Small intestine (tissue), 7 donors: ENCODE data around the gene TMEM117. TPM values are rescaled to one million over a fixed set of nuclear protein-coding genes. Genes with fewer than 3 reads are reported as not detected.
"Not testable (repeated sequence)": the region's sequence is repeated elsewhere in the genome, so short reads cannot be mapped to it uniquely, and the experiment has no call there.

Source experiments
- DNase-seq, 2 donors: peaks; one replicate each; pipeline versions ENCODE4 v3.0.0 to v3.0.0-alpha.2; 2013
- FAIRE-seq: peaks from 2 replicates; lab custom pipeline; 2012; peaks lifted over from hg19 to GRCh38; lab: Jason Lieb, UNC
- H3K27ac ChIP-seq, 3 donors: one replicate each; pipeline ENCODE4 v1.5.1; 2013; ENCODE audit warnings: low read length in 2 of 3, mild to moderate bottlenecking in 2 of 3, control low read depth in 1 of 3, inconsistent platforms in 1 of 3, low read depth in 1 of 3, moderate library complexity in 1 of 3
- H3K27me3 ChIP-seq, 3 donors: one replicate each; pipeline ENCODE4 v1.6.1; 2013; ENCODE audit warnings: low read length in 3 of 3, inconsistent platforms in 1 of 3; ENCODE audit not compliant: control insufficient read depth in 3 of 3, insufficient read depth in 3 of 3
- H3K36me3 ChIP-seq, 3 donors: one replicate each; pipeline ENCODE4 v1.6.1; 2013; ENCODE audit warnings: low read length in 3 of 3, inconsistent platforms in 1 of 3, low read depth in 1 of 3, mild to moderate bottlenecking in 1 of 3, moderate library complexity in 1 of 3; ENCODE audit not compliant: control insufficient read depth in 3 of 3, insufficient read depth in 2 of 3
- H3K4me1 ChIP-seq, 3 donors: one replicate each; pipeline ENCODE4 v1.6.1; 2013; ENCODE audit warnings: low read length in 2 of 3, inconsistent platforms in 1 of 3, low read depth in 1 of 3, mild to moderate bottlenecking in 1 of 3, moderate library complexity in 1 of 3; ENCODE audit not compliant: control insufficient read depth in 3 of 3, insufficient read depth in 2 of 3
- H3K4me3 ChIP-seq, 3 donors: one replicate each; pipeline ENCODE4 v1.5.1; 2013; ENCODE audit warnings: low read length in 3 of 3, control low read depth in 1 of 3, inconsistent platforms in 1 of 3, low read depth in 1 of 3, mild to moderate bottlenecking in 1 of 3, moderate library complexity in 1 of 3
- H3K9me3 ChIP-seq, 2 donors: one replicate each; pipeline ENCODE4 v1.6.1; 2013; ENCODE audit warnings: low read depth in 1 of 2, low read length in 1 of 2; ENCODE audit not compliant: control insufficient read depth in 2 of 2, insufficient read depth in 1 of 2
- WGBS, 3 donors: extraction: QIAGEN DNeasy Blood & Tissue Kit; methylation state at CpG; one replicate each; pipeline ENCODE4 v1.1.7; 2013; 5-methylcytosine and 5-hydroxymethylcytosine counted together
- polyA plus RNA-seq, 4 donors: library from polyadenylated mRNA; stranded (reverse) in 3 of 4; unstranded in 1 of 4; fragments of 200-250 nt in 3 of 4; fragments of 120-200 nt in 1 of 4; gene quantifications; one replicate each; pipeline versions ENCODE4 v1.2.1 to v1.2.3, GENCODE V29; 2013
- donor health status: healthy with polysubstance abuse.
- donor health status: control.
- donor health status: control.
- donor health status: Bipolar disorder and iron deficiency.
- donor health status: healthy.

Gene TMEM117
- polyA plus RNA-seq, 4 donors: 6.3 to 14.3 (median 13.8) TPM

GRCh38 chr12:44246482-44247105 lies 410.7 kb downstream of the TMEM117 start:
- Histone ChIP-seq H3K9me3 (peaks cover 0 to 6% of the 10 kb centered on the region in 2 donors), H3K4me1 (no peaks in the 10 kb centered on the region), H3K36me3 (peaks cover 0 to 8% (median 0%) of the 10 kb centered on the region in 3 donors), H3K27ac (no peak overlapping the region), H3K27me3 (no peaks in the 10 kb centered on the region), H3K4me3 (no peak overlapping the region)
- FAIRE-seq (no peak), DNase-seq (no peak)
- WGBS, 3 donors: 62 to 84% (median 80%) methylated on average over 3 of the region's 3 CpGs

GRCh38 chr12:44247588-44247987 lies 411.7 kb downstream of the TMEM117 start:
- FAIRE-seq (no peak), DNase-seq (no peak)
- peaks cover 0 to 6% of the 10 kb centered on the region in 2 donors for H3K9me3 ChIP-seq
- H3K27ac ChIP-seq: no peak overlapping the region
- 80 to 84% (median 83%) methylated on average over 4 of the region's 4 CpGs for WGBS, 3 donors
- H3K4me3 ChIP-seq: no peak overlapping the region
- peaks cover 0 to 8% (median 0%) of the 10 kb centered on the region in 3 donors for H3K36me3 ChIP-seq
- H3K27me3 ChIP-seq: no peaks in the 10 kb centered on the region
- H3K4me1 ChIP-seq: no peaks in the 10 kb centered on the region

GRCh38 chr12:44248436-44248835 lies 412.6 kb downstream of the TMEM117 start:
- DNase-seq: no peak
- H3K4me3 ChIP-seq: no peak overlapping the region
- peaks cover 0 to 8% (median 0%) of the 10 kb centered on the region in 3 donors for H3K36me3 ChIP-seq
- H3K27ac ChIP-seq: no peak overlapping the region
- H3K9me3 ChIP-seq: peaks cover 0 to 6% of the 10 kb centered on the region in 2 donors
- 95 to 96% (median 96%) methylated on average over 4 of the region's 4 CpGs for WGBS, 3 donors
- FAIRE-seq: no peak
- H3K27me3 ChIP-seq: no peaks in the 10 kb centered on the region
- H3K4me1 ChIP-seq: no peaks in the 10 kb centered on the region

GRCh38 chr12:44250440-44250839 lies 414.6 kb downstream of the TMEM117 start:
- not testable (repeated sequence) for DNase-seq, H3K36me3 ChIP-seq, H3K4me1 ChIP-seq, FAIRE-seq, H3K27me3 ChIP-seq, H3K27ac ChIP-seq, H3K9me3 ChIP-seq, H3K4me3 ChIP-seq
- WGBS, 3 donors: 90 to 97% (median 96%) methylated on average over 1 of the region's 1 CpG

- DNase-seq (no peak), FAIRE-seq (no peak)
- H3K4me3 ChIP-seq: no peak overlapping the region
- H3K27me3 ChIP-seq: no peaks in the 10 kb centered on the region
- H3K27ac ChIP-seq: no peak overlapping the region
- peaks cover 0 to 6% of the 10 kb centered on the region in 2 donors for H3K9me3 ChIP-seq
- WGBS, 3 donors: 73 to 85% (median 81%) methylated on average over 2 of the region's 2 CpGs
- peaks cover 0 to 2% (median 0%) of the 10 kb centered on the region in 3 donors for H3K36me3 ChIP-seq
- no peaks in the 10 kb centered on the region for H3K4me1 ChIP-seq
Measured at GRCh38 chr12:44253338-44253856, 417.5 kb downstream of the TMEM117 start.

GRCh38 chr12:44258246-44258645 lies 422.4 kb downstream of the TMEM117 start:
- no peak overlapping the region for H3K4me3 ChIP-seq
- H3K27me3 ChIP-seq: no peaks in the 10 kb centered on the region
- FAIRE-seq: no peak

GRCh38 chr12:44259890-44260289 lies 424.0 kb downstream of the TMEM117 start:
- H3K27ac ChIP-seq: no peak overlapping the region
- DNase-seq (no peak), FAIRE-seq (no peak)
- H3K4me3 ChIP-seq: no peak overlapping the region
- peaks cover 0 to 7% of the 10 kb centered on the region in 2 donors for H3K9me3 ChIP-seq
- H3K36me3 ChIP-seq: no peaks in the 10 kb centered on the region
- H3K4me1 ChIP-seq: no peaks in the 10 kb centered on the region
- 92 to 96% (median 96%) methylated on average over 6 of the region's 6 CpGs for WGBS, 3 donors
- H3K27me3 ChIP-seq: no peaks in the 10 kb centered on the region

More at GRCh38 chr12:44258246-44258645, 422.4 kb downstream of the TMEM117 start:
- Histone ChIP-seq H3K36me3 (no peaks in the 10 kb centered on the region), H3K4me1 (no peaks in the 10 kb centered on the region), H3K27ac (no peak overlapping the region), H3K9me3 (peaks cover 0 to 7% of the 10 kb centered on the region in 2 donors)
- no peak for DNase-seq
- 75 to 91% (median 79%) methylated on average over 1 of the region's 1 CpG for WGBS, 3 donors

- H3K27ac ChIP-seq: no peak overlapping the region
- no peak overlapping the region for H3K4me3 ChIP-seq
- H3K4me1 ChIP-seq: no peaks in the 10 kb centered on the region
- no peaks in the 10 kb centered on the region for H3K27me3 ChIP-seq
- peaks cover 0 to 7% of the 10 kb centered on the region in 2 donors for H3K9me3 ChIP-seq
- WGBS, 3 donors: 87 to 97% (median 91%) methylated on average over 1 of the region's 1 CpG
- no peak for FAIRE-seq
- no peaks in the 10 kb centered on the region for H3K36me3 ChIP-seq
- no peak for DNase-seq
Measured at GRCh38 chr12:44260581-44260980, 424.7 kb downstream of the TMEM117 start.
